DMS53 treated with DMSO at 0.1 percent for 48 hours (cell line): ENCODE results near the gene TRIP13.
"Not testable (repeated sequence)": the region's sequence is repeated elsewhere in the genome, so short reads cannot be mapped to it uniquely, and the experiment has no call there.

ENCODE experiments used
- DNase-seq: peaks from one replicate; lab custom pipeline; 2025; ENCODE audit not compliant: unreplicated experiment; lab: John Stamatoyannopoulos, UW

Gene TRIP13

DNA sequence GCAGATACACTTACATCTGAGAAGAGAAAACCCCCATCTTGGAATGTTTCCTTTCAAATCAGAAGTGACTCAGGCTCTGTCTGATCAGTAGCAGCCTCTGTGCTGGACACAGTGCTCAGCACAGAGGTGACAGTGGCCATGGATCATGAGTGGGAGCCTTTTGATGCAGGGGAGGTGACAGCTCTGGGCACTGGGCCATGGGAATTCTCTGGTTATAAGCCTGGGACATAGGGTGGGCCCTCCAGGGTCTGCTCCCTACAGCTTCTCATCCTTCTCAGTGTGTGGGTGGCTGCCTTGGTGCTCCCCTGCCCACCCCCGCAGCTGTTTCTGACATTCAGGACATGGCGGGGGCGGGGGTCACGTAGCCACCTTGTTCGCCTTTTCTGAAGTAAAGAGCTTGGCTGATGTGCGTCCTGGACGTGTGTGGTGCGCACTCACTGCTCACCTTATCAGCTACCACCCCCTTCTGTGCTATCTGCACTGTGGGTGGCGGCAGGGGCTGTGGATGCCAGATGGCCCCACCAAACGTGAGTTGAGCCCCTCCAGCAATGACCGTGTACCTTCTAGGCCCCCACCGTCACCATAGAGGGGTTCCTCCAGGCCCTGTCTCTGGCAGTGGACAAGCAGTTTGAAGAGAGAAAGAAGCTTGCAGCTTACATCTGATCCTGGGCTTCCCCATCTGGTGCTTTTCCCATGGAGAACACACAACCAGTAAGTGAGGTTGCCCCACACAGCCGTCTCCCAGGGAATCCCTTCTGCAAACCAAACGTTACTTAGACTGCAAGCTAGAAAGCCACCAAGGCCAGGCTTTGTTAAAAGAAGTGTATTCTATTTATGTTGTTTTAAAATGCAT, 24.0 kb downstream of the TRIP13 start:
- DNase-seq: no peak

DNA sequence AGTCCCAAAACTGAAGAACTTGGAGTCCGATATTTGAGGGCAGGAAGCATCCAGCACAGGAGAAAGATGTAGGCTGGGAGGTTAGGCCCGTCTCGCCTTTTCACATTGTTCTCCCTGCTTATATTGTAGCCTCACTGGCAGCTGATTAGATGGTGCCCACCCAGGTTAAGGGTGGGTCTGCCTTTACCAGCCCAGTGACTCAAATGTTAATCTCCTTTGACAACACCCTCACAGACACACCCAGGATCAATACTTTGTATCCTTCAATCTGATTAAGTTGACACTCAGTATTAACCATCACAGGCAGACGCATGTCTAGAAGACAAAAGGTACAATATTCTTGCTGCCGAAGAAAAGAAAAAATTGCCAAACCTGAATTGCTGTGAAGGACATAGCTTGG, 26.0 kb downstream of the TRIP13 start:
- not testable (repeated sequence) for DNase-seq

DNA sequence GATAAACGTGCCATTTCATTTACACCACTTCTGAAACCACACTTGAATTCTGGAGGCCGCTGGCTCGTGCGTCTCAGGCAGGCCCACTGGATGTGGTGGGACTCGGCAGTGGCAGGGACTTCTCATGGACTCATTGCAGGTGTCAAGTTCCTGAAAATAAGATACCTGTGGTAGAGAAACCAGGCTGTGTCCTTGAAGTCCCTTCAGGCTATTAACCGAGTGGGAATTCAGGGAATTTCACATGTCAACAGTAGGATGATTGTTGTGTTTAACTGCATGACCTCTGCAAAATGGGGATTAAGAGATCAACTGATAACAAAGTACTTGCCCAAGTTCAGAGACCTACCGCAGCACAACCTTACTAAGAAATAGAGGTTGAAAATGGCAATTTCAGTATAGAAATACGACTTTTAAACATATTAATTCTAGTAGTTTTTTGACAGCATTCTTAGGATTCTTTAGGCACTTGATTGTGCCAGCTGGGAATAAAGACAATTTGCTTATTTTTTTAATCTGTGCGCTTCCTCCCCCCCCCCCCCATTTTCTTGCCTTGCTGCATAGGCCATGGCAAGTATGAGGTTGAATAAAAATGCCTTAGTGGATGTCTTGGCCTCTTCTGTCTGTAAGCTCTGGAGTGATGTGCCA, 26.8 kb downstream of the TRIP13 start:
- no peak for DNase-seq

DNA sequence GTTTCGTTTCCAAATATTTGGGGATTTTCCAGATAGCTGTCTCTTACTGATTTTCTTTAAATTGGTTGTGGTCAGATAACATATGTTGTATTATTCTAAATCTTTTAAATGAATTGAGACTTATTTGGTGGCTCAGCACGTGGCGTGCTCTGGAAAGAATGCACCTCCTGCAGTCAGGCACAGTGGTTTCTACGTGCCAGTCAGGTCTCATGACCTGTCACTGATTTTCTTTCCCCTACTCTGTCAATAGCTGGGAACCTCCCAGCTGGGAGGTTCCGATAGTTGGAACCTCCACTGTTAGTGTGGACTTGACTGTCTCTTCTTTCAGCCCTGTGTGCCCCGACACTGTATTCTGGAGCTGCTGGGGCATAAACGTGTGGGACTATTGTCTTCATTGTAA, 27.6 kb downstream of the TRIP13 start:
- no peak for DNase-seq

DNA sequence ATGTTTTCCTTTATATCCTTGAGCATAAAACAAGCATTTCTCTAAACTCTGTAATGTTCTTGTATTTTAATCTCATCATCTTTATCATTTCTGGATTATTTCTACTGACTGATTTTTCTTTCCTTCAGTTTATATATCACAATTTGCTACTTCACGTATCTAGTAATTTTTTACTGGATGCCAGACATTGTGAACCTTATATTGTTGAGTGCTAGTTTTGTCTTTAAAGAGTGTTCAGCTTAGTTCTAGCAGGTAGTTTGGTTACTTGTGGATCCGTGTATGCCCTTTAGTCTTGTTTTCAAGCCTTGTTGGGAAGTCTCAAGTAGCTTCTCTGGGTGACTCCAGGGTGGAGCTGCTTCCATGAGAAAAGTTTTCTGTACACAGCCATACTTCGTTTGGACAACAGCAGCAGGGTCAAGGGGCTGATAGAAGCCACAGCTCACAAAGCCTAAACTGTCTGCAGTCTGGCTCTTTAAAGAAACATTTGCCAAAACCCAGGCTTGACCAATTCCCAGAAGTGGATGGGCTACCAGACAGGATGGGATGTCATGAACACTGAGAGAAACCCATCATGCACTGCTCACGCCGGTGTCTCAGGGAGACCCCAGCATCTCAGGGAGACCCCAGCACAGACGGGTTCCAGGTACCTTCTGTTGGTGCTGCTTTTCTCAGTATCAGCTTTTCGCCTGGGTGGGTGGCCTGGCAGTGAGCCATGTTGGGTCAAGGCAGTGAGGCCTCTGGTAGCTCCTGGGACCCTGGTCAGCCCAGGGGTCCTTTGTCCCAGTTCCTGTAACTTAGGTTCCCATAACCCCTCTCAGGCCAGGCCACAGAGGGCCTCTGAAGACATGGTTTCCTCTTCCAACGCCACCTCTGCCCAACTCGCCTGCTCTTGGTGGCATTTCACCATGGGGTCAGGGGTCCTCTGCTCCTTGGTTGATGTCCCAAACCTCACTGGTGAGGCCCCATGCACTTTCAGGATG, 29.1 kb downstream of the TRIP13 start:
- no peak for DNase-seq

DNA sequence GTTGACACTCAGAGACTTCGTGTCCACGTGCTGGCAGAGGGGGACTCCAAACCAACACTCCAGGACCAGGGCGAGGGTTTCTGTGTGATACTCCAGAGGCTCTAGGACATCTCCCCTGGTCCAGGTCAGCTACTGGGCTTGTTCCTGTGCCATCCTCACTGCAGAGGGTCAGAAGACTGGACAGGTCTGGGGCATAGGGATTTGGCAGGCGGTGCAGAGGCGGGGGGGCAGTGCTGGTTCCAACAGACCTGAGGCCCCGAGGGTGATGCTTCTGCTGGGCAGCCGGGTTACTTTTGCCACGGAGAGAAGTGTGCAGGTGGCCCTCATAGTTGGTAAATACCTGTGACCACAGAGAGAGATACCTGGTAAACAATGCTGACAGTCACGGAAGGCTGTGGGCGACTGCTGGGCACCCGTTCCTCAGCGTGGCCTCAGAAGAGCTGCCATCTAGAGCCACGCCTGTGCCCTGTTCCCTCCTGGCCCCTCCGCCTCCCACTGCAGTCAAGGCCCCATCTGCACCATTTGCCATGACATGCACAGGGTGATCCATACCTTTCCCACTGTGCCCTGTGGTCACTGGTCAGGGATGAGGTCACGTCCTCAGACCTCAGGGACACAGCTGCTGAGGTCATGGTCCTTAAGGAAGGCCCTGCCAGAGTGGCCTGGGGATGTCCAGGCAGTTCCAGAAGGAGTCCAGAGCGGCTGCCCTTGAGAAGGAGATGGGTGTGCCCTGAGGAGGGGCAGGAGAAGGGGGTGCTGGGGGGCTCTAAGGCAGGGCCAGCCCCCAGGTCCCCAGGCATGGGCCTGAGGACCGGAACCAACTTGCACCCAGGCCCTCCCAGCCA, 30.0 kb downstream of the TRIP13 start:
- no peak for DNase-seq

DNA sequence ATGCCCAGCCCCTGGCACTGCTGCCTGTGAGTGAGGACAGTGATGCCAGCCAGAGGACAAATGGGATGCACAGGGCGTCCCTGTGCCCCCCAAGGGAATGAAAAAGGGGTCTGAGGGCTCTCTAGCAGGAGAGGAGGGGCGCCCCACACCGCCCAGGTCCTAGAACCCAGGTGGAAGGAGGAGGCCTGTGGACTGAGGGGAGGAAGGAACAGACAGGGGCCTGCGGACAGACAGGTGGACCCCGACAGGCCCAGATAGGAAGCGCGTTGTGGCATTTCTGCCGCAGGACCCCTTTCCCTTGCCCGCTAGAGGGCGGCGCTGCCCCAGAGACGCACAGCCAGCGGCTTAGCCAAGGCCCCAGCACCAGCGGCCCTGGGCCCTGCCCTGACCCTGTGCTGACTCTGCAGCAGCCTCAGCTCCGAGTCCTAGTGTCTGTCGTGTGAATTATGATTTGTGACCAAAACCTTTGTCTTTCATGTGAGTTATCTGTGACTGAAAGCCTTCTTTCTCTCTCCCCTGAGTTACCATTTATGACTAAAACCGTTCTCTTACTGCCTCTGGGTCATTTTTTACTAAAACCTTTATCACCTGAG, 30.7 kb downstream of the TRIP13 start:
- peak; percentile 73 for DNase-seq

DNA sequence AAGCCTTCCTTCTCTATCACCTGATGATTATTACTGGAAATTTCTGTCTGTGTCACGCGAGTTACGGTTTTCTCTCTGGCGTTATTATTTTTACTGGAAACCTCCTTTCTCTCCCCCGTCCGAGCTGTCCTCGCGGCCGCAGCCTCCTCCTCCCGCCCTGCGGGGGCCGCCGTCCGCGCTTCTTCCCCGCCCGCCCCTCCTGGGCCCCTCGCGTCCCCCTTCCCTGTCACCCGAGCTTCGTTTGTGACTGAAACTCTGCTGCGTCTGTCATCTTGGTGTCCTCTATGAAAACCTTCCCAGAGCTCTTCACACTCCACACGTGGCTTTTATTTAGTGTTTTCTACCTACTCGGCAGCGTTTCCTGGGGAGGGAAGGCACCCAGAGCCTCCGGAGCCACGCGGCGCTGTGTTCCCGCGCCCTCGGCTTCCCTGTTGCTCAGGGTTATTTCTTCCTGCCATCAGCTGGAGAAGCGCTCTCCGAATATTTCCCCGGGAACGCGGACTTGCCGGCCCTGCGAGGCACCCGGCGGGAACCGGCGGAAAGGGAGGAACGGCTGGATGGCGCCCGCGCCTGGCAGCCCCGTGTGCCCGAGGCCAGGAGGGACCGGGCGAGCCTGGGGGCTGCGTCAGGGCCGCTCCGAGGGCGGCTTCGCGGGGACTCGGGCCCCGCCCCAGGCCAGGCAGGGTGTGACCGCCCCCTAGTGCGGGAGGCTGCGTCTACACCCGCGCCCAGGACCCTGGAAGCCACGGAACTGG, 33.9 kb downstream of the TRIP13 start:
- no peak for DNase-seq

DNA sequence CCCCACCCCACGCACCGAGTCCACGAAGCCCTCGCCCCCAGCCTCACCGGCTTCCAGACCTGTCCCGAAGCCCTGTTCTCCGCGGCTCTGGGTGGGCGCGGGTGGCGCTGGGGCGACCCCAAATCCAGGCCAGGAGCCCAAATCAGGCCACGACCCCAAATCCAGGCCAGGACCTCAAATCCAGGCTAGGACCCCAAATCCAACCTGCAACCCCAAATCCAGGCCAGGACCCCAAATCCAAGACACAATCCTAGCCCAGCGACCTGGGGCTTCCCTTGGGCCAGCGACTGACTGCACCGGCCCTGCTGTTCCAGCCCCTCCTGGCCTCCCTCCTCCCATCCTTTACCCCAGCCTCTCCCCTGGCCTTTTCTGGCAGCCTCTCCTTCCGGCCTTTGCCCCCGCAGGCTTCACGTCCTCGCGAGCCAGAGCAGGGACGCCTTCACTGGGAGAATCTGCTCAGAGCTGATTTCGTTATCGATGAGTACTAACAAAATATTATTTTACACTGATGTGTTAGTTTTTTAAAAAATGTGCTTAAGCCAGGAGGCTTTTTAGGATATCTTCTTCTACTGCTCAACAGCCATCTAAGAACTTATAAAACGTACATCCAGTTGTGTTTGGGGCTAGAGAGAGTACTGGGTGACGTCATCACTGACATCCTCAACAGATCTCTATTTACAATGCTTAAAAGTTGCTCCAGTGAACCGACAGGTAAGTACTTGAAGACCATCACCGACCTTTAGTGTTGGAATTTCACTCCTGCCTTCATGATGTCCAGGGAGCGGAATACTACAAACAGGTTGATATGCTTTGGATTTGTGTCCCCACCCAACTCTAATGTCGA, 34.7 kb downstream of the TRIP13 start:
- DNase-seq: no peak

DNA sequence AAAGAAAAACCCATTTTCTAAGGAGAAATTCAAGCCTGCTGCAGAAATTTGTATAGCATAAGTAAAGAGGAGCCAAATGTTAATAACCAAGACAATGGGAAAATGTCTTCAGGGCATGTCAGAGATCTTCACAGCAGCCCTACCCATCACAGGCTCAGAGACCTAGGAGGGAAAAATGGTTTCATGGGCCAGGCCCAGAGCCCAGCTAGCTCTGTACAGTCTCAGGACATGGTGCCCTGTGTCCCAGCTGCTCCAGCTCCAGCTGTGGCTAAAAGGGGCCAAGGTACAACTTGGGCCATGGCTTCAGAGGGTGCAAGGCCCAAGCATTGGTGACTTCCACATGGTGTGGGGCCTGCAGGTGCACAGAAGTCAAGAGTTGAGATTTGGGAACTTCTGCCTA, 36.5 kb downstream of the TRIP13 start:
- DNase-seq: not testable (repeated sequence)

DNA sequence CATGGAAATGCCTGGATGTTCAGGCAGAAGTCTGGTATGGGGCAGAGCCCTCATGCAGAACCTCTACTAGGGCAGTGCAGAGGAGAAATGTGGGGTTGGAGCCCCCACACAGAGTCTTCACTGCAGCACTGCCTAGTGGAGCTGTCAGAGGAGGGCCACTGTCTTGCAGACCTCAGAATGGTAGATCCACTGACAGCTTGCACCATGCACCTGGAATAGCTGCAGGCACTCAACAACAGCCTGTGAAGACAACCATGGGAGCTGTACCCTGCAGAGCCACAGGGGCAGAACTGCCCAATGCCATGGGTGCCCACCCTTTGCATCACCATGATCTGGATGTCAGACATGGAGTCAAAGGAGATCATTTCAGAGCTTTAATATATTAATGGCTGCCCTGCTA, 36.9 kb downstream of the TRIP13 start:
- no peak for DNase-seq

DNA sequence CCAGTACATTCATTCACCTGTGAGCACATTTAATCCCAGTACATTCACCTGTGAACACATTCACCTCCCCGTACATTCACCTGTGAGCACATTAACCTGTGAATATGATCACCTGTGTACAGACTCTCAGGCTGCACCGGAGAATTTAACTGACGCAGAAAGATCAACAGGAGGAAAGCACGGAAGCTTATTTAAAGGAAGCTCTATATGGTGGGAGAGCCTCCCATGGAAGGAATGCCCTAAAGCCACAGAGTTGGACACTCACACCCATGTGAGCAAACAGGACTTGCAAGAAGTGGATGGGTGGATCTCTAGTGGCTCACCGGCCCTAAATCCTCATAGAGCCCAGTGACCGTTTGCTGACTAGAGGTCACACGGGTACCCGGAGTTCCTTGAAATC, 38.2 kb downstream of the TRIP13 start:
- DNase-seq: no peak

DNA sequence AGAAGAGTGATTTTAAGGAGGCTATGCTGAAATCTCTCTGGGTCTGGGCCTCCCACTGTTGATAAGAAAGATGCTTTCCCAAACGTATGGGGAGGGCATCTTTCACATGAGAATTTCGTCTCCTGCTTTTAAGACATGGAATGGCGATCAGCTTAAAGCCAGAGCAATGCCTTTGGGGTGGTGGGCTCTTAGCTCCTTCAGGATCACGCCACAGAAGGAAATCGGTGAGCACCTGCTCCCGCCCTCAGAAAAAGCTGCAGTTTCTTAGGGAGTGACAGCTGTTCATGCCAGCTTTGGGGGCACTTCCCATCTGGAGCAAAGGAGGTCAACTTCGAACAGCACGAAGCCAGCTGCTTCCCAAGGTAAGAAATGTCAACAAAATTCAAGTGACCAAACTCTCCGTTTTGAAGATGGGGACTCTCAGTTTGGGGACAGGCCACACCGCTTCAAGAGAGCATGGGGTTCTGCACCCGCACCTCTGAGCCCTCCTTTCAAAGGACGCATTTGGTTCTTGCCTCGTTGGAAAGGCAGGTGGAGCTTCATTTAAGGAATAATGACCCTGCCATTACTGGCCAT, 39.0 kb downstream of the TRIP13 start:
- DNase-seq: no peak

DNA sequence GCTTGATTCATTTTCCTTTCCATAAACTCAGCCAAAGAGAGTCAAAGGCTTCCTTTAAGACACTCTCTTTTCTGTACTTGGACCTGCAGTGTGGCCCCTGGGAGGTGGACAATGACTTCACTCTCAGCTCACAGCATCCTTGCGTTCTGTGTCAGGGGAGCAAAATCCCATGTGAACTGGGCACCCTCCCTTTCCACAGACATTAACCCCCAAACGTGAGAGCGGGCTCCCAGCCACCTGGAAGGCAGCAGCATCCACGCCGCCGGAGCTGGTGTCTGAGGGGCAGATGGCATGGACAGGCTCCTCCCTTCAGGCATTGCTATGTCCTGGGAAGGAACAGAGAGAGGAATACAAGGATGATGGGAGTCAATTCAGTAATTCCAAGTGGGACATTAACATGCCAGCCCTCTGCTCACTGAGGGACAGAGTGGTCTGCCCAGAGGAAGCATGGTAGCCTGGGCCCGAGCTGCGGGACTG, 39.5 kb downstream of the TRIP13 start:
- DNase-seq: no peak

DNA sequence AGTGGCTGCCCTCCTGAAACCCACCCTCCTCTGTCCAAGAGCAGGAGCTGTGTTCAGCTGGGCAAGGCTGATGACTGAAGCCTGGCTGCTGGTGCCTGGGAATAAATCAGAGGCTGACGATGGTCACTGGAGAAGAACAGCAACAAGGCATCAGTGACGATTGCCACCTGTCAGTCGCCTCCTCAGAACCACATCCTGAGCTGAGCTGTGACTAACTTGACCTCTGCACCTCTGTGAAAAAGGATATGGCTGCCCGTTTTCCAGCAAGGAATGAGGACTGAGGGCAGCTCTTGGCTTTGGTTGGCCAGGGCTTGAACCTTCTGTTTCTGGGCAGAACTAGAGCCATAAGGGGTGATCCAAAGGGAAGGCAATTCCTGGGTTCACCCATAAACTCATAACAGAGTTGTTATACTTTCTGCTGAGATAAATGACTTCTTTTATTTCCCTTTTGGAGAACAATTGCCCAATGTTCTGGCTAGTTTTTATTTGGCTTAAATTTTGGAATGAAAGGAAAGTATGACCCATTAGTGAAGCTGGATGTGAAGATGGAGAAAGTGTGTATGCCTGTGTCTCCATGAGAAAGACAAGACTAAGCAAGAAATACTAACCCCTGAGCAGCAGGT, 40.1 kb downstream of the TRIP13 start:
- DNase-seq: no peak

DNA sequence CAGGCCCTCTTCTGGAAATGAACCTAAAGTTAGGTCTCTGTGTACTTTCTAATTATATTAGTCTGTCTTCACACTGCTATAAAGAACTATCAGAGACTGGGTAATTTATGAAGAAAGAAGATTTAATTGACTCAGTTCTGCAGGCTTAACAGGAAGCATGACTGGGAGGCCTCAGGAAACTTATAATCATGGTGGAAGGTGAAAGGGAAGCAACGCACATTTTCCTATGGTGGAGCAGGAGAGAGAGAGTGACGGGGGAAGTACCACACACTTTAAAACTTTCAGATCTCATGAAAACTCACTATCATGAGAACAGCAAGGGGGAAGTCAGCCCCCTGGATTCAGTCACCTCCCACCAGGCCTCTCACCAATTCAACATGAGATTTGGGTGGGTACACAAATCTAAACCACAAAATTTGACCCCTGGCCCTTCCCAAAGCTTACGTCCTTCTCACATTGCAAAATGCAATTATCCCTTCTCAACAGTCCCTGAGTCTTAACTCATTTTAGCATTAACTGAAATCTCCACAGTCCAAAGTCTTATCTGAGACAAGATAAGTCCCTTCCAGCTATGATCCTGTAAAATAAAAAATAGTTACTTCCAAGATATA, 40.7 kb downstream of the TRIP13 start:
- no peak for DNase-seq

DNA sequence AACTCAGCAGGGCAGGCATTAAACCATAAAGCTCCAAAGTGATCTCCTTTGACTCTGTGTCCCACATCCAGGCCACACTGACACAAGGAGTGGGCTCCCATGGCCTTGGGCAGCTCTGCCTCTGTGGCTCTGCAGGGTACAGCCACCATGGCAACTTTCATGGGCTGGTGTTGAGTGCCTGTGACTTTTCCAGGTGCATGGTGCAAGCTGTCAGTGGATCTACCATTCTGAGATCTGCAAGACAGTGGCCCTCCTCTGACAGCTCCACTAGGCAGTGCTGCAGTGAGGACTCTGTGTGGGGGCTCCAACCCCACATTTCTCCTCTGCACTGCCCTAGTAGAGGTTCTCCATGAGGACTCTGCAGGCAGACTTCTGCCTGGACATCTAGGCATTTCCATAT, 41.3 kb downstream of the TRIP13 start:
- DNase-seq: not testable (repeated sequence)
